A549 (cell line): ENCODE data around the gene ZNF865.

Source experiments
- EP300 ChIP-seq, 2 experiments: fragments of >200 bp; sonication (Bioruptor Twin); formaldehyde crosslinking; IDR thresholded peaks; 2 replicates in 1 of 2; 3 replicates in 1 of 2; pipeline ENCODE4 v1.6.1; 2016 to 2017
- TF ChIP-seq, protein P1 (sequence below): fragments of >200 bp; sonication (Bioruptor Twin); formaldehyde crosslinking; IDR thresholded peaks from 3 replicates; pipeline ENCODE4 v1.5.1; 2016

DNA sequence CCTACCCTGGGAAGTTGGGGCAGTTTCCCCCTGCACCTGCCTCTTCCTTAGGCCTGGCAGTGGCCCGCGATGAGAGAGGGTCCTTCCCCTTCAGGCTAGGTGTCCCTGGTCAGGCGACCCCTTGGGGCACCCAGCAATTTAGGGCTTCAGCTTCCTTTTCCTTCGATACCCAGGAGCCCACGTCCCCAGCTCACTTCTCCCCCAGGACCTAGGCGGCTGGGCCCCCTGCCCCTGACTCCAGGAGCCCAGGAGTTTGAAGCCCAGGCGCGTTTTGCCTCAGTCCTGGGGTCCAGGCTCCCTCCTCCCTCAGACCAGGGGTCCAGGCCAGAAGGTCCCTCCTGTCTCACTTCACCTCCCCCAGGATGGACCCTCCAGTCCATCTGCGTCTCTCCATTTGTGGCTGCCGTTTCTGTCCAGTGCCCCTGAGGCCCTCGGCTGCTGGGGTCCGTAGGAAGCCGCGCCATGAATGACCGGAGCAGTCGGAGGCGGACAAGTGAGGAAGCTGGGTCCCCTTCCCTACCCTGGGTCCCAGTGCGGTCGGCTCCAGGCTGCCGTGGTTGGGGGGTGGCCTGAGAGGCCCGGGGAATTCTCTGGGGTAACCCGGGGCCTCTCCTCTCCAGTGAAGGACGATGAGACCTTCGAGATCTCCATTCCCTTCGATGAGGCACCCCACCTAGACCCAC, 43.3 kb downstream of the ZNF865 start:
- TF ChIP-seq EP300 (IDR thresholded peaks at IDR 0.05) = no peak
- TF ChIP-seq, protein P1, sequence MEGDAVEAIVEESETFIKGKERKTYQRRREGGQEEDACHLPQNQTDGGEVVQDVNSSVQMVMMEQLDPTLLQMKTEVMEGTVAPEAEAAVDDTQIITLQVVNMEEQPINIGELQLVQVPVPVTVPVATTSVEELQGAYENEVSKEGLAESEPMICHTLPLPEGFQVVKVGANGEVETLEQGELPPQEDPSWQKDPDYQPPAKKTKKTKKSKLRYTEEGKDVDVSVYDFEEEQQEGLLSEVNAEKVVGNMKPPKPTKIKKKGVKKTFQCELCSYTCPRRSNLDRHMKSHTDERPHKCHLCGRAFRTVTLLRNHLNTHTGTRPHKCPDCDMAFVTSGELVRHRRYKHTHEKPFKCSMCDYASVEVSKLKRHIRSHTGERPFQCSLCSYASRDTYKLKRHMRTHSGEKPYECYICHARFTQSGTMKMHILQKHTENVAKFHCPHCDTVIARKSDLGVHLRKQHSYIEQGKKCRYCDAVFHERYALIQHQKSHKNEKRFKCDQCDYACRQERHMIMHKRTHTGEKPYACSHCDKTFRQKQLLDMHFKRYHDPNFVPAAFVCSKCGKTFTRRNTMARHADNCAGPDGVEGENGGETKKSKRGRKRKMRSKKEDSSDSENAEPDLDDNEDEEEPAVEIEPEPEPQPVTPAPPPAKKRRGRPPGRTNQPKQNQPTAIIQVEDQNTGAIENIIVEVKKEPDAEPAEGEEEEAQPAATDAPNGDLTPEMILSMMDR = no peak
